GM12878 (cell line): ENCODE results near the gene ADCY5. TPM values are rescaled to one million over a fixed set of nuclear protein-coding genes. Genes with fewer than 3 reads are reported as not detected.

Experiments used
- HDAC2 ChIP-seq: fragments of 200-600 bp; sonication (generic); IDR thresholded peaks from 2 replicates; pipeline ENCODE4 v1.6.1; 2017
- NR2C2 ChIP-seq: IDR thresholded peaks from 2 replicates; pipeline ENCODE4 v1.6.1; 2011; ENCODE audit warnings: borderline replicate concordance, low read depth; ENCODE audit not compliant: control insufficient read depth, insufficient read length
- PAX5 ChIP-seq: IDR thresholded peaks from 2 replicates; pipeline ENCODE4 v1.6.1; 2011; ENCODE audit warnings: low read depth, low read length, borderline replicate concordance
- PAX8 ChIP-seq: fragments of 450-650 bp; IDR thresholded peaks from 2 replicates; pipeline ENCODE4 v1.6.1; 2017; ENCODE audit warnings: mild to moderate bottlenecking, moderate library complexity
- STAT1 ChIP-seq: fragments of 450-650 bp; conservative IDR thresholded peaks from 2 replicates; pipeline ENCODE4 v1.6.1; 2014; ENCODE audit warnings: antibody characterized with exemption, mild to moderate bottlenecking
- TCF3 ChIP-seq: IDR thresholded peaks from 2 replicates; pipeline ENCODE4 v1.6.1; 2012; ENCODE audit warnings: low read depth, mild to moderate bottlenecking, low read length, borderline replicate concordance; ENCODE audit not compliant: insufficient read depth
- polyA plus RNA-seq, 11 experiments: library from polyadenylated mRNA; depleted of rRNA in 4 of 11; unstranded in 6 of 11; stranded (reverse) in 5 of 11; fragments of >200 nt; fragmentation: Nextera tagmentation in 4 of 11; fragmentation: Illumina TruSeq in 1 of 11; extraction: Ambion mirVana in 4 of 11; extraction: Trizol in 1 of 11; gene quantifications; 1 replicate in 1 of 11; 2 replicates in 10 of 11; pipeline versions ENCODE4 v1.2.1 to v1.2.3, GENCODE V29; 2011 to 2016; ENCODE audit warnings: inconsistent platforms in 2 of 11, missing spikeins in 2 of 11, low read depth in 1 of 11
- total RNA-seq, 4 experiments: library from RNA; depleted of rRNA in 3 of 4; stranded (reverse); fragments of >200 nt in 3 of 4; fragmentation: Illumina TruSeq in 1 of 4; extraction: Trizol in 1 of 4; gene quantifications; 2 replicates each; pipeline versions ENCODE4 v1.2.1 to v1.2.3, GENCODE V29; 2013 to 2021
- TF ChIP-seq, protein P1 (sequence below): fragments of 150-350 bp; IDR thresholded peaks from 2 replicates; pipeline ENCODE4 v1.6.1; 2016; ENCODE audit warnings: low read depth, low read length
- TF ChIP-seq, protein P2 (sequence below): fragments of 450-650 bp; conservative IDR thresholded peaks from 2 replicates; pipeline ENCODE4 v1.6.1; 2017; ENCODE audit warnings: mild to moderate bottlenecking, moderate library complexity

ADCY5 gene
- total and polyA plus RNA-seq, 10 of the 15 experiments (the other 5 are each of a cell fraction or from before 2014, with no cell fraction given), result under 0.01 to 0.24 (median 0.02) TPM; not detected in 4

DNA sequence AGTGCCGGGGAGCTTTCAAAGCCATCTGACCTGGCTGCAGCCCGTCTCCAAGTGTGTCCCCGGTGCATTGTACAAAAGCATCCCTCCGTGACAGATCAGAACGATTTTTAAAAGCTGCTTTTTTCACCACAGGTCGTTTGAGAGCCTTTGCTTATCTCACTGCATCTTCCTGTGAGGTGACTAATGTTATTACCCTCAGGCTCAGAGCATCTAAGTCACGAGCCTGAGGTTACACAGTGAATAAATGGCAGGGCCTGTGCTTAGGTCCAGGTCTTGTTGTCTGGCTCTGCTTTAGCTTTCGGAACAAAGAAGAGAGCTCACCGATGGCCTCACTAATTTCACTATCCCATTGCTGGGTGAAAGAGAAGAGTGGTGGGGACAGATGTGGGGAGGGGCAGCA lies 163.8 kb downstream of the ADCY5 start (continued):
- TF ChIP-seq, protein P1, sequence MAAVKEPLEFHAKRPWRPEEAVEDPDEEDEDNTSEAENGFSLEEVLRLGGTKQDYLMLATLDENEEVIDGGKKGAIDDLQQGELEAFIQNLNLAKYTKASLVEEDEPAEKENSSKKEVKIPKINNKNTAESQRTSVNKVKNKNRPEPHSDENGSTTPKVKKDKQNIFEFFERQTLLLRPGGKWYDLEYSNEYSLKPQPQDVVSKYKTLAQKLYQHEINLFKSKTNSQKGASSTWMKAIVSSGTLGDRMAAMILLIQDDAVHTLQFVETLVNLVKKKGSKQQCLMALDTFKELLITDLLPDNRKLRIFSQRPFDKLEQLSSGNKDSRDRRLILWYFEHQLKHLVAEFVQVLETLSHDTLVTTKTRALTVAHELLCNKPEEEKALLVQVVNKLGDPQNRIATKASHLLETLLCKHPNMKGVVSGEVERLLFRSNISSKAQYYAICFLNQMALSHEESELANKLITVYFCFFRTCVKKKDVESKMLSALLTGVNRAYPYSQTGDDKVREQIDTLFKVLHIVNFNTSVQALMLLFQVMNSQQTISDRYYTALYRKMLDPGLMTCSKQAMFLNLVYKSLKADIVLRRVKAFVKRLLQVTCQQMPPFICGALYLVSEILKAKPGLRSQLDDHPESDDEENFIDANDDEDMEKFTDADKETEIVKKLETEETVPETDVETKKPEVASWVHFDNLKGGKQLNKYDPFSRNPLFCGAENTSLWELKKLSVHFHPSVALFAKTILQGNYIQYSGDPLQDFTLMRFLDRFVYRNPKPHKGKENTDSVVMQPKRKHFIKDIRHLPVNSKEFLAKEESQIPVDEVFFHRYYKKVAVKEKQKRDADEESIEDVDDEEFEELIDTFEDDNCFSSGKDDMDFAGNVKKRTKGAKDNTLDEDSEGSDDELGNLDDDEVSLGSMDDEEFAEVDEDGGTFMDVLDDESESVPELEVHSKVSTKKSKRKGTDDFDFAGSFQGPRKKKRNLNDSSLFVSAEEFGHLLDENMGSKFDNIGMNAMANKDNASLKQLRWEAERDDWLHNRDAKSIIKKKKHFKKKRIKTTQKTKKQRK, result no peak
- TF ChIP-seq, protein P2, sequence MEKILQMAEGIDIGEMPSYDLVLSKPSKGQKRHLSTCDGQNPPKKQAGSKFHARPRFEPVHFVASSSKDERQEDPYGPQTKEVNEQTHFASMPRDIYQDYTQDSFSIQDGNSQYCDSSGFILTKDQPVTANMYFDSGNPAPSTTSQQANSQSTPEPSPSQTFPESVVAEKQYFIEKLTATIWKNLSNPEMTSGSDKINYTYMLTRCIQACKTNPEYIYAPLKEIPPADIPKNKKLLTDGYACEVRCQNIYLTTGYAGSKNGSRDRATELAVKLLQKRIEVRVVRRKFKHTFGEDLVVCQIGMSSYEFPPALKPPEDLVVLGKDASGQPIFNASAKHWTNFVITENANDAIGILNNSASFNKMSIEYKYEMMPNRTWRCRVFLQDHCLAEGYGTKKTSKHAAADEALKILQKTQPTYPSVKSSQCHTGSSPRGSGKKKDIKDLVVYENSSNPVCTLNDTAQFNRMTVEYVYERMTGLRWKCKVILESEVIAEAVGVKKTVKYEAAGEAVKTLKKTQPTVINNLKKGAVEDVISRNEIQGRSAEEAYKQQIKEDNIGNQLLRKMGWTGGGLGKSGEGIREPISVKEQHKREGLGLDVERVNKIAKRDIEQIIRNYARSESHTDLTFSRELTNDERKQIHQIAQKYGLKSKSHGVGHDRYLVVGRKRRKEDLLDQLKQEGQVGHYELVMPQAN, result no peak
- TF ChIP-seq STAT1, result no peak
- no peak for TF ChIP-seq NR2C2
- no peak for TF ChIP-seq PAX5
- no peak for TF ChIP-seq TCF3
- TF ChIP-seq PAX8, result no peak
- TF ChIP-seq HDAC2, result no peak
